HTERT RPE-1 (cell line): ENCODE results near the gene CAMKK2.
"Not testable (repeated sequence)": the region's sequence is repeated elsewhere in the genome, so short reads cannot be mapped to it uniquely, and the experiment has no call there.

Source experiments
- in situ Hi-C: fragments of 300-500 bp; cut with MboI; formaldehyde crosslinking; loops from 4 replicates; pipeline ENCODE4 v1.14.3; 2020; ENCODE audit warnings: low sequenced_read_pairs

The CAMKK2 gene

GRCh38 chr12:121227294-121227693 is 69.2 kb downstream of the CAMKK2 start:
- in situ Hi-C loops: no loop called here

GRCh38 chr12:121226871-121227270 is 69.6 kb downstream of the CAMKK2 start:
- in situ Hi-C loops: not testable (repeated sequence)

- in situ Hi-C loops: no loop called here
Observed at GRCh38 chr12:121226399-121226798, 70.1 kb downstream of the CAMKK2 start.

- in situ Hi-C loops: no loop called here
Observed at GRCh38 chr12:121224591-121224990, 71.9 kb downstream of the CAMKK2 start.

- in situ Hi-C loops: no loop called here
Observed at GRCh38 chr12:121223292-121224285, 72.9 kb downstream of the CAMKK2 start.

- in situ Hi-C loops: no loop called here
Observed at GRCh38 chr12:121222847-121223246, 73.7 kb downstream of the CAMKK2 start.

GRCh38 chr12:121219353-121219986 is 77.0 kb downstream of the CAMKK2 start:
- in situ Hi-C loops: no loop called here

GRCh38 chr12:121218588-121219352 is 77.7 kb downstream of the CAMKK2 start:
- in situ Hi-C loops: no loop called here

- in situ Hi-C loops: no loop called here
Observed at GRCh38 chr12:121217761-121218160, 78.7 kb downstream of the CAMKK2 start.

- in situ Hi-C loops: no loop called here
Observed at GRCh38 chr12:121217063-121217462, 79.4 kb downstream of the CAMKK2 start.

- in situ Hi-C loops: no loop called here
Observed at GRCh38 chr12:121216102-121216501, 80.4 kb downstream of the CAMKK2 start.

- in situ Hi-C loops: no loop called here
Observed at GRCh38 chr12:121214855-121215745, 81.4 kb downstream of the CAMKK2 start.

GRCh38 chr12:121214166-121214777 is 82.2 kb downstream of the CAMKK2 start:
- in situ Hi-C loops: no loop called here

GRCh38 chr12:121212875-121213274 is 83.6 kb downstream of the CAMKK2 start:
- in situ Hi-C loops: no loop called here

- in situ Hi-C loops: no loop called here
Observed at GRCh38 chr12:121209624-121210572, 86.6 kb downstream of the CAMKK2 start, which contains the start of gene P2RX4. P2RX4 (plus strand) TSS chr12:121210129; CDS start chr12:121210165, 36 bp downstream.

GRCh38 chr12:121209221-121209620 is 87.3 kb downstream of the CAMKK2 start:
- in situ Hi-C loops: no loop called here

- in situ Hi-C loops: not testable (repeated sequence)
Observed at GRCh38 chr12:121208571-121208970, 87.9 kb downstream of the CAMKK2 start.

- in situ Hi-C loops: no loop called here
Observed at GRCh38 chr12:121205491-121205890, 91.0 kb downstream of the CAMKK2 start.

- in situ Hi-C loops: no loop called here
Observed at GRCh38 chr12:121203482-121203881, 93.0 kb downstream of the CAMKK2 start.
